CD4-positive, alpha-beta T cell treated with Interleukin-17A for 4 hours (primary cell): ENCODE results near the gene PLXDC2.
"Not testable (repeated sequence)": the region's sequence is repeated elsewhere in the genome, so short reads cannot be mapped to it uniquely, and the experiment has no call there.

Experiments used
- DNase-seq: peaks from one replicate; pipeline ENCODE4 v3.0.0-alpha.2; 2020; ENCODE audit warnings: mixed read lengths

PLXDC2 gene

GRCh38 chr10:19816411-19817230, at the start of gene PLXDC2:
Gene PLXDC2, plus strand, starts transcription at chr10:19816432.
- no peak for DNase-seq

GRCh38 chr10:19767876-19768275, 48.4 kb upstream of the PLXDC2 start:
- no peak for DNase-seq

- DNase-seq: not testable (repeated sequence)
Observed at GRCh38 chr10:19769826-19770225, 46.4 kb upstream of the PLXDC2 start.

DNA sequence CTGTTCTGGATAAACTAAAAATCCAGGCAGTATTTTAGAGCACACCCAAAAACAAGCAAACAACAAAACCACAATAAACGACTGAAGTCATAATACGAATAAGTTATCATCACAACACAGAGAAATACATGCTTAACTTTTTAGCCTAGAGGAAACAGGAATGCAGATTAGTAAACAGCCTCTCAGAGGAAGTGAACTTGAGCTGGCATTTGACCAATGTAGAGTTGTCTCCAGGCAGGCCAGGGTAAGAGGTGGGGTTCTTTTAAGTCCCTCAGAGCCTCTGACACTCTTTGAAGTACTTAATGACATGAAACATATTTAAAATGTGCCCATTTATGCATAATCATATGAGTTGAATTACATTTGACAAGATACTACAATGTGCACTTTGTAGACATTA, 43.3 kb upstream of the PLXDC2 start:
- DNase-seq: no peak

DNA sequence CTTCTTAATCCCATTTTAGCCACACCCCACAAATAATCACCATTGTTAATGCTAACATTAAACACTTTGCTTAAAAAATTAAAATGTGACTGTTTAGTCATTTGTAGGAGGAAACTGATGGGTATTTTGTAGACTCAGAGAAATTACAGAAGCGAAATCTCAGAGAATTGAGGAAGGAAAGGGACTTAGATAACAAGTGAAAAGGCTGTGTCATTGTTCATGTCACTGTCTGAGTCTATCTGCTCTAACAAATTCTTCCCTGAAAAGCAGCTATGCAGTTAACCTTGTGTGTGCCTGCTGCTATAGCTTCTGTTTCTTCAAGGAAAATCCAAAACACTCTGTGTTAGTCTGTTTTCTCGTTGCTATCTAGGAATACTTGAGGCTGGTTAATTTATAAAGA, 40.9 kb upstream of the PLXDC2 start:
- no peak for DNase-seq

GRCh38 chr10:19777806-19778205, 38.4 kb upstream of the PLXDC2 start:
- no peak for DNase-seq

GRCh38 chr10:19778996-19779395, 37.2 kb upstream of the PLXDC2 start:
- DNase-seq: no peak

GRCh38 chr10:19782430-19783089, 33.7 kb upstream of the PLXDC2 start:
- no peak for DNase-seq

DNA sequence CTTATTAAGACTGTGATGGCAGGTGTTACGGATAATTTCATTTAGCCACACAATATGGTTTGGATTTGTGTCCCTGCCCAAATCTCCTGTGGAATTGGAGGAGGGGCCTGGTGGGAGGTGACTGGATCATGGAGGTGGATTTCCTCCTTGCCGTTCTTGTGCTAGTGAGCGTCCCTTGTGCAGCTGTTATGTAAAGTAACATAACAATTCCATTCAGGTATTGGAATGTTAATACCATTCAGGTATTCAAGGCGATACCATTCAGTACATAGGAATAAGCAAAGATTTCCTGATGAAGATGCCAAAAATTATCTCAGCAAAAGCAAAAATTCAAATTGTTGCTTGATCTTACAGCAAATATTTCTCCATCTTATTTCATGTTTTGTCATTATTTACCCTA, 32.5 kb upstream of the PLXDC2 start:
- DNase-seq: no peak

GRCh38 chr10:19785366-19785765, 30.9 kb upstream of the PLXDC2 start:
- no peak for DNase-seq

DNA sequence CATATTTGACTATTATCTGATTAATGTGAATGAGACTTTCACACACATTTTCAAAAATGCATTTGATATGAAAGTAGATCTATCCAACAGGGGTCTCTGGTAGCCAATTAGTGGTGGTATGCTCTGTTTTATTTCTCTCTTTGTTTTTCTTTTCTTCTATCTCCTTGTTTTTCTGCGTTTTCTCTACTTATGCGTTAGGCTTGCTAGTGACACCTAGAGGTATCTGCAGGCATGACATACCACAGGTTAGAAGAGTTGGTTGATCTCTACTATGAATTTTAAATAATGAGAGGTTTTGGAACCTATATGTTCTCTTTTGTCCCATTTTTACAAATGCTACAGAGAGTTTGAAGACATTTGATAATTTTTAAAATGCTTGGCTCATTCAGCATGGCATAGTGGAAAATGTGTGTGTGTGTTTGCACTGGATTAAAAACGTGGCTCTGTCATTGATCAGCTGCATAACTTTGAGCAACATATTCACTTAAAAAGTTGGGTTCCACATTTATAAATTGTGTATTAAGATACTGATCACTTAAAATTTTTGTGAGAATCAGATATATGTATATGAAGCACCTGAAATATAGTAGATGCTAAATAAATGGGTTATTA, 28.1 kb upstream of the PLXDC2 start:
- DNase-seq: no peak

GRCh38 chr10:19788902-19789301, 27.3 kb upstream of the PLXDC2 start:
- no peak for DNase-seq

DNA sequence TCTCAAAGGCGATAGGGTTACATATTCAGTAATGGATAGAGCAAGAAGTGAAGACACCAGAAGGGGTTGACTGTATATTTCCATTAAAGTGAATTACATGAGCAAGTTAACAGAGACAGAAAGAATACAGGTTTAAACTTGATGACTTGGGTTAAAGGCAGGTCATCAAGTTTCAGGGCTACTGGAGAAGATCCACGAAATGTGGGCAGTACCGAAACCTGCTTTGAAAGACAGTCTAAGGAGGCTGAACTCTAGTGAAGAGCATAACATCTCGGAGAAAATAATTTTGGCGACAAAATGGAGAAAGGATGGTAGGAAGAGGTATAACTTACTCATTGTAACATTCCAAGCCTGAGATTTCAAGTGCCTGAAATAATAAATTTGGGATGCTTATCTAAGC, 26.6 kb upstream of the PLXDC2 start:
- no peak for DNase-seq

DNA sequence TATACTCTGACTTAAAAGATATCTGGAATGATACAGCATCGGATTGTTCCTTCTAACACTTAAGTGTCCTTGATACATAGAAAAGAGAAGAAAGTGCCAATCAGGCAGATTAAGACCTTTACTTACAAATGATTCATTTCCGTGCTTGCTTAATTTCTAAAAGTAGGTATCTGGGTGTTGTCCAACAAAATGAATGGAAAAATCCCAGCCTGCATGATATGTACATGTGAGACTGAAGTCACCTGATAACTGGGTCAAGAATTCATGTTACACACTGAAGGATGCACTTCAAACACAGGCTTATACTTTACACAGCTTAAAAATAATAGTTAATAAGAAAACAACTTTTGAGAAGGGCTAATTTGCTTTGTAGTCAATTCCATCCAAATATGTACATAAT, 25.2 kb upstream of the PLXDC2 start:
- no peak for DNase-seq

DNA sequence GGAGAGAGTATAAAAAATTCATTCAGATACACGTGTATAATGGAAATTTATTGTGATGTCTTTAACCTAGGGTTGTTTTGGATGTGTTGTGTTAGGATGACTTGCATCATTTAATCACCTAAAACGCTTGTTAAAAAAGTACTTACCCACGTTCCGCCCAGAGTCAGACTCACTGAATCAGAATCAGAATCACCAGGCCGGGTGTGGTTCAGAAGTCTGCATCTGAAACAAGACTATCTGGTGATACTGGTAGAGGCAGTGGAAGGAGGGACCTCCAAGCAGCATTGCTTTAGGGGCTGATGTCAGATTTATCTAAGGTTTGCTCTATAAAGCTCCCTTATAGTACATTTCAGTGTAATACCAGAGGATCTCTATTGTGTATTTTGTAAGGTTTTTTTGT, 20.5 kb upstream of the PLXDC2 start:
- DNase-seq: no peak

GRCh38 chr10:19800161-19800560, 16.1 kb upstream of the PLXDC2 start:
- no peak for DNase-seq

DNA sequence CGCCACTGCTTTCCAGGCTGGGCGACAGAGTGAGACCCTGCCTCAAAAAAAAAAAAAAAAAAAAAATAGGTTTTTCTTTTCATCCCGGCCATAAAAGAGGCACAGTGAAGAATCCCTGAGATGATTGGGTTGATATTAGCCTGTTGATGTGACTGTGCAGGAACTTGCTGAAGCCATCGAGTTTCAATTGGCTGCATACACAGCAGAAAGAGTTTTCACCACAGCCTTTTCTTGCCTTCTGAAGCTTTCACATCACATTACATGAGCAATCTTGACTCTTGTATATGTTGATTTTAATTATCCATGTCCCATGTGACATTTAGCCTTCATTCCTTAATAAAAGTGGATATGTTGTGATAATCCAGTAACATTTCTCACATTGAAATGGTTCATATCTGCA, 14.9 kb upstream of the PLXDC2 start:
- no peak for DNase-seq

GRCh38 chr10:19803676-19804075, 12.6 kb upstream of the PLXDC2 start:
- no peak for DNase-seq

- no peak for DNase-seq
Observed at GRCh38 chr10:19809481-19809880, 6.8 kb upstream of the PLXDC2 start.

DNA sequence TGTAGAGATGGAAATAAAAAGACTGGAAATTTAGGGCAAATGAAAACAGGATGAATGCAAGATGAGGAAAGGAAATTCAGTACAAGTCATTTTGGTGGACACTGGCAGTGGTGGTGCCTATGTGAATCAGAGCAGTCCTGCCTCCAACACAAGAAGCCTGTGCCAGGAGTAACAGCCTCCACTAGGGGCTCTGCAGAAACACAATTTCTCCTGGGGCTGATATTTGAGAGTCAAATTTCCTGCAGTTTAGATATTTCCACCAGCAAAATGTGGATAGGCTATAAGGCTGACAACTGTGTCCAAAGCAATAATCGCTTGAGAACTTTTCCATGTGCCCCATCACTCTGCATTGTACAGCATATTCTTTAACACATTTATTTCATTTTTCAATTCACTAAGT, 4.7 kb upstream of the PLXDC2 start:
- DNase-seq: no peak

GRCh38 chr10:19812976-19813375, 3.3 kb upstream of the PLXDC2 start:
- no peak for DNase-seq

GRCh38 chr10:19815036-19815730, 1.0 kb upstream of the PLXDC2 start:
- no peak for DNase-seq

DNA sequence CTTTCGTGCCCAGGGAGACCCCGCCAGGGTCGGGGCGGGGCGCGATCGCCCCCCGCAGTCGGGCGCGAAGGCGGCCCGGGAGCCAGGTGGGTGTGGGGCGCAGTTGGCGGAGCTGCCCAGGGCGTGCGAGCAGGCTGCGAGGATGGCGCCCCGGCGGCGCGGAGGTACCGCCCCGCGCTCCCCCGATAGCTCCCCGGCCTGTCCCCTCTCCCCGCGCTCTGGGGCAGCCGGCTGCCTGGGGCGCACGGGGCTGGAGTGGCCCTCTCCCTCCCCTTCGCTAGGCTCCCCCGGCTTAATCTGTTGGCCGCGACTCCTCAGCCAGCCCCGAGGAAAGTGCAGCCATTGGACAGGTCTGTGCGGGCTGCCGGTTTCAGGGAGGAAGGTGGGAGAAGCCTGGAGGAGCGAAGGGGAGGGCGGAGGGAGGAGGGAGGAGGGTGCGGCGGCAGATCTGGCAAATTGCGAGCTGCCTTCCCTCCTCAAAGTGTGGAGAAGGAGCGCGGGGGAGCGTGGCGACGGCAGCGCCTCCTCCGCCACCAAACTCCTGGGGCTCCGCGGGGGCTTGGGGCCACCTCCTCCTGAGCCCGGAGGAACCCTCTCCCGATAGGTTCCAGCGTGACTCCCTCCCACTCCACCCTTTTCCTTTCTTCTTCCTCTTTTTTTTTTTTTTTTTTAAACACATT, 361 bp upstream of the PLXDC2 start:
- no peak for DNase-seq
